ENCODE measurements around the gene DDI2. TPM values are rescaled to one million over a fixed set of nuclear protein-coding genes. Genes with fewer than 3 reads are reported as not detected.

DDI2 gene
- total RNA-seq, 1 experiment from 2014 or later: 32.7 TPM

- Mint-ChIP-seq H3K27ac (ENCODE audit: low read depth, unreplicated experiment) (no peak overlapping the region), H3K4me1 (ENCODE audit: insufficient read depth, unreplicated experiment) (no peaks in the 10 kb centered on the region), H3K36me3 (ENCODE audit: insufficient read depth, unreplicated experiment) (peaks cover 38% of the 10 kb centered on the region), H3K4me3 (ENCODE audit: unreplicated experiment) (no peak overlapping the region), H3K27me3 (ENCODE audit: insufficient read depth, unreplicated experiment) (no peaks in the 10 kb centered on the region), H3K9me3 (ENCODE audit: unreplicated experiment) (no peaks in the 10 kb centered on the region)
- ChIA-PET POLR2A (interaction anchor here (0.7 kb wide), 1 partner anchor 10 kb away, joined by 3 read pairs; no protein-coding TSS in a partner anchor), CTCF (interaction anchor here (0.6 to 1.1 kb wide), 3 partner anchors 20 to 24 kb away, joined by 3 to 5 read pairs (median 4); no protein-coding TSS in a partner anchor)
- TF ChIP-seq CTCF (IDR thresholded peaks at IDR 0.05; ENCODE audit: unreplicated experiment): no peak
- no TSS peak for BruUV-seq (replicated peaks)
- intact Hi-C loops (cut with micrococcal nuclease): no loop called here
- no peak for DNase-seq (ENCODE audit: unreplicated experiment)
Measured at GRCh38 chr1:15717418-15718125, 100.3 kb downstream of the DDI2 start.

- POLR2A ChIA-PET: no interaction called here
- CTCF ChIA-PET: interaction anchor here (1.1 kb wide), 1 partner anchor 22 kb away, joined by 4 read pairs; no protein-coding TSS in a partner anchor
- no peak for TF ChIP-seq CTCF (IDR thresholded peaks at IDR 0.05; ENCODE audit: unreplicated experiment)
- Mint-ChIP-seq H3K36me3 (ENCODE audit: insufficient read depth, unreplicated experiment) (peaks cover 44% of the 10 kb centered on the region), H3K27ac (ENCODE audit: low read depth, unreplicated experiment) (no peak overlapping the region), H3K4me3 (ENCODE audit: unreplicated experiment) (no peak overlapping the region), H3K9me3 (ENCODE audit: unreplicated experiment) (no peaks in the 10 kb centered on the region), H3K27me3 (ENCODE audit: insufficient read depth, unreplicated experiment) (no peaks in the 10 kb centered on the region), H3K4me1 (ENCODE audit: insufficient read depth, unreplicated experiment) (no peaks in the 10 kb centered on the region)
- DNase-seq (ENCODE audit: unreplicated experiment): no peak
- no TSS peak for BruUV-seq (replicated peaks)
- intact Hi-C loops (cut with micrococcal nuclease): no loop called here
Measured at GRCh38 chr1:15718199-15718601, 100.9 kb downstream of the DDI2 start.

Other genes starting within 250 kb of the DDI2 start
- gene EFHD2, start 207.6 kb upstream of the DDI2 start, total RNA-seq (2022): 45.1 and 48.5 TPM in 2 replicates
- not detected in 2 replicates for gene CTRC, start 179.0 kb upstream of the DDI2 start, total RNA-seq (2022)
- not detected in 2 replicates for gene CELA2A, start 160.7 kb upstream of the DDI2 start, total RNA-seq (2022)
- gene CELA2B, start 141.4 kb upstream of the DDI2 start, total RNA-seq (2022): not detected in 2 replicates
- 8.9 and 12.1 TPM in 2 replicates for gene CASP9, start 93.2 kb upstream of the DDI2 start, total RNA-seq (2022)
- gene DNAJC16, start 90.6 kb upstream of the DDI2 start, total RNA-seq (2022): 17.2 and 26.5 TPM in 2 replicates
- not detected in 2 replicates for gene AGMAT, start 32.4 kb upstream of the DDI2 start, total RNA-seq (2022)
- gene PLEKHM2, start 66.9 kb downstream of the DDI2 start, total RNA-seq (2022): 51.5 and 65.8 TPM in 2 replicates
- gene SLC25A34, start 118.8 kb downstream of the DDI2 start, total RNA-seq (2022): 0.79 and 1.3 TPM in 2 replicates
- gene TMEM82, start 125.0 kb downstream of the DDI2 start, total RNA-seq (2022): not detected in 2 replicates
- 78.2 and 101 TPM in 2 replicates for gene FBLIM1, start 141.3 kb downstream of the DDI2 start, total RNA-seq (2022)
- 1.1 and 1.7 TPM in 2 replicates for gene UQCRHL, start 190.2 kb downstream of the DDI2 start, total RNA-seq (2022)
- gene SPEN, start 230.2 kb downstream of the DDI2 start, total RNA-seq (2022): 44.2 and 50.6 TPM in 2 replicates